NOMO-1 (cell line): ENCODE data around the gene PCBP3.

Experiments
- DNase-seq, 2 experiments: peaks; one replicate each; lab custom pipeline; 2025; ENCODE audit not compliant: unreplicated experiment in 2 of 2; lab: John Stamatoyannopoulos, UW

The PCBP3 gene

DNA sequence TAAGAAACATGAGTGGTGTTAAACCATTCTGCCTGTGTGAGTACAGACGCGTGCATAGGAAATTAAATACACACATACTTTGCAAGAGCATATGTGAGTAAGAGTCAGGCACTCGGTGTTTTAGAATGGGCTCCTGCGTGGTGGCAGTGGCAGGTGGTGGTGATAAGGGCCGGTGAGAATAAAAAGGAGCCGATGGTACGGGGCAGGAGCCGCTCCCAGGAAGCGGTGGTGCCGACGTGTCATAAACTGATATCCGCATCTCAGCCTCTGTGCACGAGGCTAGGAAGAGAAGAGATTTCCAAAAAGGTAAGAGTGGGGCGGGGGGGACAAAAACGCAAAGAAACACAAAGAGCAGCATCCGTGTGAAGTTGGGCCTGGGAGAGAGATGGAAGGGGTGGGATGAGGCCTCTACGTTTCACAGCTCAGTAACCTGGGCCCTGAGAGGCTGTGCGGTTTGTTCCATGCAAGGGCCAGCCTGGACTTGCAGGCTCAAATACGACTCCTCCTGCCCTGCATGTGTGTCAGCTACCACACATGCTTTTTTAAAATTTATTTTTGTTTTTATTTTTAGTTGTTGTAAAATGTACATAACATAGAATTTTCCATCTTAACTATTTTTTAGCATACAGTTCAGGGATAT, 210.3 kb downstream of the PCBP3 start:
- DNase-seq: no peak

DNA sequence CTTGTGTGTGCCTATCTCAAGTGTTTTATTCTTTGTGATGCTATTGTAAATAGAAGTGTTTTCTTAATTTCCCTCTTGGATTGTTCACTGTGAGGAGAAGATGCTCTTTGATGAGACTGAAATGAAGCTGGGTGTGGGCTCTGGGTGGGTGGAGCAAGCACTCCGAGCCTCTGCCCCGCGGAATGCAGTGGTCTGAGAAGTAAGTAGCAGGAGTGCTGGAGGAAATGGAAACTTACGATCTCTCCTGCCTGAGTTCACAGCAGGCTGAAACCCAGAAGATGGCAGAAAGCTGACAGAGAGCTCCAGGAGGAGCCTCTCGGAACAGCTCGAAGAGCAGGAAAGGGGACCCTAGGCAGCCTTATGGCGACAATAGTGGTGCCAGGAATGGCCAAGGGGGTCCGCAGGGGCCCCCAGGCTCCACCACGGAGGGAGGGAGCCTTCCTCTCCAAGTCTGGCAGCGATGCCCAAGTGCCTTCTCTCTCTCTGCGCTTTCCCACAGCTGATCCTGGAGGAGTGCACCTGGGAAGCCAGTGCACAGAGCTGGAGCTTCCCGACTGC, 211.2 kb downstream of the PCBP3 start:
- DNase-seq: no peak

DNA sequence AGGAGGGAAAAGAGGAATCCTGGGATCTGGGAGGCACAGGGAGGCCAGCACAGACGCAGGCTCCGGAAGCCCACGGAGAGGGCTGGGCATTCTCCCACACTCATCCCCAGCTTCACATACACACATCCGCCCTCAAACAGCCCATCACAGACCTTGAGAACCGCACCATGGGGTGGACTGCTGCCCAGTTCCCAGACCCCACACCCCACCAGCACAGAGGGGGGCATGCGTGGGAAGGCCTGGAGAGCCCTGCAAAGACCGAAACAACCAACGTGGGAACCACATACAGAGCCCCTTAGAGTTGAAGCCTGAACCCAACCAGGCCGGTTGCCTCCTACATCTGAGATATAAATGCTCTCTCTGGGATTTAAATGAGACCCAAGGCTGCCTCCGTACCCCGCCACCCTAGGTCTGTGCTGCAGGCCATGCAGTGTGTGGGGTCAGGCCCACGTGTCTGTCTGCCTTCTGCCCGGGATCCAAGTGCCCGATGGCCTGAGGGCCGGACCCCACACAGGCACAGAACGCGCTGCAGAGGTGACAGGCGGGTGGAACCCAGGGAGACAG, 211.8 kb downstream of the PCBP3 start:
- DNase-seq: no peak

DNA sequence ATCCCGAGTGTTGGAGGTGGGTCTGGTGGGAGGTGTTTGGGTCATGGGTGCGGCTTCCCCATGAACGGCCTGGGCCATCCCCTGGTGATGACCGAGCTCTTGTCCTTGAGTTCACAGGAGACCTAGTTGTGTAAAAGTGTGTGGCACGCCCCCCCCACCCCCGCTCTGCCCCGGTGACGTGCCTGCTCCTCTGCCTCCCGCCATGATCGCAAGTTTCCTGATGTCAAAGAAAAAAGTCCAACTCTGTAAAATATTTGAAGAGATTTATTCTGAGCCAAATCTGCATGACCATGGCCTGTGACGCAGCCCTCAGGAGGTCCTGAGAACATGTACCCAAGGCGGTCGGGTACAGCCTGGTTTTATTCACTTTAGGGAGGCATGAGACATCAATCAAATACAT, 212.9 kb downstream of the PCBP3 start:
- no peak for DNase-seq

DNA sequence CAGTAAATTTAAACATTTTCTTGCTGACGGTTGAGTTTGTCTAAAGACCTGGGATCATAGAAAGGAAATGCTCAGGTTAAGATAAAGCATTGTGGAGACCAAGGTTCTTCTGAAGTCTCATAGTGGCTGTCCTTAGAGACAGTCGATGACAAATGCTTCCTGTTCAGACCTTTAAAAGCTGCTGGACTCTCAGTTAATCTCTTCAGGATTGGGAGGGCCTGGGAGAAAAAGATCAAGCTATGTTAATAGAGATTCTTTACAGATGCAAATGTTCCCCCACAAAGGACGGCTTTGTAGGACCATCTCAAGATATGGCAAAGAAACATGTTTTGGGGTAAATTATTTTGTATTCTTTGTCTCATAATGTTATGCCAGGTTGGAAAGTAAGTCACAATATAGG, 213.4 kb downstream of the PCBP3 start:
- DNase-seq: no peak

DNA sequence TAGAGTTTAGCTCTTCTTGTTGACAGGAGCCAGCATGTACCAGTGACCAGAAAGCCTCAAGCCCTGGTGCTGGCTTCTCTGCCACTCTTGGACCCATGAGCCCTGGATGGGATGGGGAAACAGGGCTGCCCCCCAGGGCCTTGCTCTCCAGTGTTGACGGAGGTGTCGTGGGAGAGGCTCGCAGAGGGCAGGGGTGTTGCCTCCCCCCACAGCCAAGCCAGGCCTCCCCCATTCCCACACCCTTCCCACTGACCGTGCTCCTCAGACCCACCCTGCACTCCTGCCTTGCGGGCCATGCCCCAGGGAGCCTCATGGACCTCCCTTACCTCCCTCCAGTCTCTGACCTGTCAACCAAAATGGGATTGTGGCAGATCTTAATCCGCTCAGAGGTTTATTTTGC, 214.2 kb downstream of the PCBP3 start:
- no peak for DNase-seq

DNA sequence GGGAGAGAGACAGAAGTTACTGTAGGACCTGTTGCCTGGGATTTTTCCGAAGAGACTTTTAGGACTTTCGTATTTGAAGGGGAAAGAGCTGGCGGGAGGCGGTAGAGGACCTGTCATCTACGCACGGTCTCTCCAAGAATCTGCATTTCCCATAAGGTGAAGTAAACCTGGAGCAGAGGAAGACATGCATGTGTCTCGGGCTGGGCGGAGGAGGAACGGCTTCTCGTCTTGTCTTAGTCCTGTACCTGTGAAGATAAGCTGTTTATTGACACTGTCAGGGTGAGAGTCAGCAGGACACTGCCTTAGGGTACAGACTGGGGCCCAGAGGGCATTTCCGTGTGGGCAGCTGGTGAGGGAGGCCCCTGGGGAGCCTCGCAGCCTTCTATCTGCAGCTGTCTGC, 214.7 kb downstream of the PCBP3 start:
- DNase-seq: no peak

DNA sequence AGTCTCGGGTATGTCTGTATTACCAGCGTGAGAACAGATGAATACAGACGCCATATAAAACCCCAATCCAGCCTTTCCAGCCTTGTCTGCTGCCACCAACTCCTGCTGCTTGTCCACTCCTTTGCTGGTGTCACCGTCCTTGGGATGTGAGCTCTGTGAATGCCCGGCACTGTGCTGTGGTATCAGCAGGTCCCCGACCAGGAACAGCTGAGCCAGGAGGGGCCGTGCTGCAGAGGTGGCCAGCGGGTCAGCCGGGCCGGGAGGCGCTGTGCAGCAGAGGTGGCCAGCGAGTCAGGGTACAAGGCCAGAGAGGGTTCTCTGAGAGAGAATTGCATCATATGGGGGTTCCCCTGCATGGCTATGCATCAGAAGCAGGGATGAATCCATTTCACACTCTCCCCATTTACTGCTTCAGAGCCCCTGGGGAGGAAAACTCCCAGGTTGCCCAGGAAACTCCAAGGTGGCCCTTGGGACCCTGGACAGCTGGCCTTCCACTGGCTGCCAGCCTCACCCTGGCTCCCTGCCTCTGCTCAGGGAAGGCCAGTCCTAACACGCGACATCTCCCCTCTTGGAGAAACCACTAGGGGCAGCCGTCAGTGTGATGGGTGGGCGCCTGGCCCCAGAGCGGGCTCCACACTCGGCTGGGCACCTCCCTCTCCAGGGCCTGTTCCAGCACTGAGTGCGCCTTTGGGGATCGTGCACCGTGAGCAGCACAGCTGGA, 215.7 kb downstream of the PCBP3 start:
- no peak for DNase-seq

DNA sequence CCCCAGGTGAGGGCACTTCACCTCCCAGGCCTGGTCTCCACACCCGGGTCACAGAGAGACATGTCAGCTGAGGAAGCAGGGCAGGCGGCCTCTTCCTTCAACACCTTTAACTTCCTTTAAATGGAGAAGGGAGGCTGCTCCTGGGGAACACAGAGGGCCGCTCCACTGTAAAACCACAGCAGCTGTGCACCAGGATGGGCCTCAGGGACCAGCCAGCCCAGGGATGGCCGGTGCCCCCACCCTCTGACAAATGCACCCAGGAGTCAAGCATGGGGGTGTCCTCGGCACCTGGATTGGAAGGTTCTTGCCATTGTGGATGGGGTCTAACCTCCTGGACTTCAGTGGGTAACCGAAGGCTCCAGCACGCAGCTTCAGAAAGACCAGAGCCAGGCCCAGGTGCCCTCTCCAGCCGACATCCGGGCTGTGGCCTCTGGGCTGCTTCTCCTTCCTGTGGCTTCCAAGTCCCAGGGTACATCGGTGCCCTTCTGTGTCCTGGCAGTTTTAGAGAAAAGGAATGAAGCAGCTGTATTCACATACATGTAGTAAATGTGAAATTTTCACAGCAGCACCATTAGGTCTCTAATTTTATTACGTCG, 216.3 kb downstream of the PCBP3 start:
- DNase-seq: no peak

DNA sequence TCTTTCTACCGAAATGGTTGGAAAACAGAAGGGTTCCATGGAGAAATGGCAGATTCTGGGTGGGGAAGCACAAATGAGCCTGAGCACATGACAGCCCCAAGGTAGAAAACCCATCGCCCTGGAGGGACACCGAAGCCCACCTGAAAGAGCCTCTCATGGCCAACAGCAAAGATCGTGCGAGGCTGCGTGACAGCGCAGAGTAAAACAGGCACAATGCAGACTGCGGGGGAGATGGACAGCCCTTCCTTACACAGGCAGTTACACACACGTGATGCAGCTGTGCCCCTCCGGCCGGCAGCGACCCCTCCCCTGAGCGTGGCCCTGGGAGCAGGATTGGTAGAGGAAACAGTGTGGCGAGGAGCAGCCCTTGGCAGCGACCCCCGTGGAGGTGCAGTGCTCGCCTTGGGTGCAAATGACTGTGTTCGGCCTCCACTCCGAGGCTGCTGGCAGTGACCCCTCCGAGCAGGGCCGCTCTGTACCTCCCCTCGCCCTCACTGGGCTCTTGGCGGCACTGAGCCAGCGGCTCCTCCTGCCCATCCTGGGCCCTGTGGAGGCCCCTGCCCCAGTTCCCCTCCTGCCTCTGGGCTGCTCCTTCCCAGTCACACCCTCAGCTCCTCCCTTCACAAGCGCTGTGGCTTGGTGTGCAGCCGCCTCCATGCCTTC, 217.1 kb downstream of the PCBP3 start:
- no peak for DNase-seq

DNA sequence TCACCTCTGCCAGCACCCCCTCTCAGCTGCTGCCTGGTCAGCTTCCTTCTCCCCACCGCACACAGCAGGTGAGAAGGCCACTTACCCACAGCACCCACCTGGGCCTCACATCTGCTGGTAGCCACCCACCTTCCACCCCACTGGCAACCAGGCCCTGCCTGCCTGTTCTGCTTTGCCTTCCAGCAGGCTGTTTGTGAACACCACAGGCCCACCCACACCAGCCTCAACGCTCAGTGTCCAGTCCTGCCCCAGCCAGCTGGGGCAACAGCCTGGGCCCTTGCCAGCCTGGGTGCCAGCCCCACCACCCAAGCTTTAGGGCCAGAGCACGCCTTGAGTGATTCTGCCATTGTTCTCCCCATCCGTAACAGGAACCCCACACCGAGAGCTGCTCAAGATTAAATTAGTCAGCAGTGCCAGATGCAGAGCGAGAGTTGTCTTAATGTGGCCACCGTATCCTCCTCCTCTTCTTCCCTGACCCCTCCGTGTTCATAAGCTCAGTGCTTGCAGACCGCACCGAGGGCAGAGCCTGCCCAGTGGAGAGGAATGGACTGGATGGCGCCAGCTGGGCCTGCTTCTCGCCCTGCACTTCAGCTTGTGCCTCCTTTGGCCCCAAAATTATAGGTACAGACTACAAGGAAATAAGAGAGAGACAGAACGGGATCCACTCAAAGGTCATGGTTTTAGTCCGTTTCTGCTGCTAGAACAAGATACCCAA, 217.8 kb downstream of the PCBP3 start:
- DNase-seq: no peak

DNA sequence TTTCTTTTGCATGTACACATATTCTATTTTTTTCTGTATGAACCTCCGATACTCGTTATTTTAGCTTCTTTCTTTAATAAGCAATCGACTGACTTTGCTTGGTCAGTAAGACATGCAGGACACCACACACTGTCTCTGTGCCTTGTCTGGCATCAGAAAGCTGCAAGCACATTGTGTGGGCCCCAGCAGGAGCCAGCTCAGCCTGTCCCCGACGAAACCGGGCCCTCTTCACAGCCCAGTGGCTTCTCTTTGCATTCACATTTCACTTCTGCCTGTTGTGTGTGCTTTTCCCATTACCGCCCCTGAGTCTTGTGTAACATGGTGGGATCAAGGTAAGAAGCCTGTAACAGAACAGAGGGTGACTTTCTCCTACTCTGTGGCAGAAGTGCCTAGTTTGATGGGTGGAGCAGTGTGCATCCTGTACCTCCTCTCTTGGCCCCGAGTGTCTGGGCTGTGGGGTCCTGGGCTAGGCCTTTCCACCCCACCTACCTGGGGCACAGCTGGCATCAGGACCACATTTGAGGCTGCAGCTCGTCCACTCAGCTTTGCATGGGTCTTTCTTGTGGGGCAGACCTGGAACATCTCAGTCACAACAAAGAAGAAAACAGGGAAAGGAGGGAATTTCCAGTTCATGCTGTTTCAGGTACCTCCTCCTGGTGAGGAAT, 219.2 kb downstream of the PCBP3 start:
- no peak for DNase-seq

DNA sequence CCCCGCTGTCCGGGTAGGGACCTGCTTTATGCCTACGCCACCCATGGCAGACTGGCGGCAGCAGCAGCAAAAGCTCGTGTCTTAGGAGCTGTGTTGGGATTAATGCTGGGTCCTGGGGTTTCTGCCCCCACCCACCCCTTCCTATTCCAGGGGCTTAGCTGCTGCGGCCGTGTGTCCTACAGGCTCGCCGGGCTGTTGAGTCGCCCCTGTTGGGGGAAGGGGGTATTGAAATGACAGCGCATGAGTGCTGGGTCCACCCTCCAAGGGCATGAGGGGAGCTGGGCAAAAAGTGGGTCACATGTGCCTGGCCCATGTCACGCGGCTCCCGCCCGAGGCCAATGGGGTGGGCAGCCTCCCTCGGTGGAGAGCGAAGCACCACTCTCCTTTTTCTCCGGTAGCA, 219.7 kb downstream of the PCBP3 start:
- DNase-seq: no peak

DNA sequence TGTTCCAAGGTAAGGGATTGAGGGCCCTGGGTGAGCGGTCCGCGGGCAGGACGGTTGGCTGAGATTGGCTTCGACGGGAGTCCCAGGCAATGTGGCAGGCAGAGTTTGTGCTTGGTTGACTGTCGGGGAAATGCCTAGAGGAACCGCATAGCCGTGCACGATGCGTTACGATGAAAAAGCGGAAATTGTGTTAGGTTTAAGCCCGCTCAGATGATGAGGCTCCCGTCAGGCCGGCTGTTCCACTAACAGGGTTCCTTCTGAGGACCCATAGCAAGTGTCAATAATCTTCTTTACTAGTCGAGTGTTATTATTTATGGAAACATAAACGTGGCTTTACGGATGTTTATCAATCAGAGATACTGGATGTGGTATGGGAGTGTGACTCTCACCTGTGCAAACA, 220.2 kb downstream of the PCBP3 start:
- no peak for DNase-seq

DNA sequence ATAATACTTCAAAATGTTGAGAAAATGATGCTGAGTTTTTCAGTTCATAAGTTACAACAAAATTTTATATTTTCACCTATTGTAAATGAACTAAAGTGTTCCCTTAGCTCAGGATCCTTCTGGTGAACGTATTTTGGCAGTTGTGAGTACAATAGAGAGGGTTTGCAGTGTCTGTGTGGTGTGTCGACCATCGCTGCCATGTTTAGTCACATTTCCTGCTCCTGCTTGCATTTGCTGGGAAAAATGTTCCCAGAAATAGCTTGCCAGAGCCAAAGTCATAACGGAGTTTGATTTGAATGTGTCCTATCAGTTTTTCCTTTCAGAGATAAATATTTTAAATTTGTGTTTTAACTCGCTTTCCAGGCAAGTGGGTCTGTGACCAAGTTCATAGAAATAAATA, 220.9 kb downstream of the PCBP3 start:
- DNase-seq: no peak

DNA sequence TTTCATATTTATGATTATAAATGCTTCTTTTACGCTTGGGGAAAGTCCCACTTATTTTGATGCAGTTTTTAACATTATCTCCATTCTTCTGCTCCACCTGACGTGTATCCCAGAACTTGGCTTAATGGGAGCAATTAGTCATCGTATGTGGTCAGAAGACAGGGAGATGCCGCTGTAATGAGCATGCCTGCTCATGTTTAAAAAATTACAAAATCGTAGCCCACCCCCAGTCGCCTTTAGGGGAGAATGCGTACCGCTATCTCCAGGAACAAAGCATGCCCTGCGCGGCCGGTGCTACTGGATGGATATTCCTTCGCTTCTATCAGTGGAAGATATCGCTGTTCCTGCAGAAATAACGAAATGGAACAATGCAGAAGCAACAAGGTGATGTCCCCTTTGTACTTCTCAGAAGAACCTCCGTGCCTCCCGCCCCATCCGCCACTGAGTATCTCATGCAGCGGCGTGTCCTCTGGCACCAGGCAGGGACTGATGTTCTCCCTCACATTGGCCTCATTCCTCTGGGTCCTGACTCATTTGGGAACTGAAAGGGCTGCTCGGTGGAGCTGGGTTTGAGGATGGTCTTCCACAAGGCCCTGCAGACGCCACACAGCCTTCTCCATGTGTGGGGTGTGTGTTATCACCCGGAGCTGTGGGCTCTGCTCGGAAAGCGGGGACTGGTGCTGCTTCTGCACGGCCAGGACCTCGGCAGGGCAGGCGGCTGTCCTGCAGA, 221.7 kb downstream of the PCBP3 start:
- no peak for DNase-seq

DNA sequence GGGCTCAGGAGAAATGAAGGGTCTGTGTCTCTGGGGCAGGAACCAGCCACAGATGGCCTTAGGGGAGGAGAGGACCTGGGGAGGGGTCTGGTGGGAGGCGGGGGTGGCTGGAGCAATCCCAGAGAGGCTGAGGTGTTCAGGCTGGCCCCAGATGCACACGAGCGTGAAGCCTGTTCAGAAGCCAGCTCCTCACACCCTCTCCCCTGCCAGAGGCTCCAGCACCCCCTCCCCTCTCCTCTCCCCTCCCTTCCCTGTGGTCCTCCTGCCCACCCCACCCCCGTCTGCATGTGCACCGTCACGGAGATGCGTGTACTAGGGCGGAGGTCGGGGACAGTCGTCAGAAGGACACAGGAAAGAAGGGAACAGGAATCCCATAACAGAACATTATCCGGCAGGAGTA, 223.0 kb downstream of the PCBP3 start:
- no peak for DNase-seq

DNA sequence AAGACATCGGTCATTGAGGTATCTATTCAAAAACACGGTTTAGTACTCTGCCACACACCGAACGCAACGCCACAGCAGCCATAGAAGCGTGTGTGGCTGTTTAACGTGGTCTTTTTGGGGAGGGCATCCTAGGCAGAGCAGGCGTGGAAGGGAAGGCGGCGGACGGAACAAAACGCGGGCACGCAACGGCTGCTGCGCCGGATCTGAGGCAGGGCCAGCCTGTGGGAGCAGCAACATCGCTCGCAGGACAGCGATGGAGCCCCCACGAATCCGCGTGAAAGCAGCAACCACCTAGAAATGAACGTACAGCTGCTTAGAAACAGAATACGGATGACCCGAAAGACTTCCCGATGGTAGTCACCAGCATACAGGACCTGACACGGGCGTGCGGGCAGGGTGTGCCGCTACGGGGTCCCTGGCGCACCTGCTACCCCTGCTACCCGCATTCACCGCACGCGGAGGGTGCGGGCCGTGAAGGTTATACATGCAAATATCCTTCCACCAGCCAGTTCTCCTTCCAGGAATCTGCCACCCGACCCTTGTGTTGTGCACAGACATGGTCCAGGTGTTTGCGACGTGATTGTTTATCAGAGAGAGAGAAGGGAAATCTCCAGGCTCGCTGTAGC, 223.6 kb downstream of the PCBP3 start:
- no peak for DNase-seq

DNA sequence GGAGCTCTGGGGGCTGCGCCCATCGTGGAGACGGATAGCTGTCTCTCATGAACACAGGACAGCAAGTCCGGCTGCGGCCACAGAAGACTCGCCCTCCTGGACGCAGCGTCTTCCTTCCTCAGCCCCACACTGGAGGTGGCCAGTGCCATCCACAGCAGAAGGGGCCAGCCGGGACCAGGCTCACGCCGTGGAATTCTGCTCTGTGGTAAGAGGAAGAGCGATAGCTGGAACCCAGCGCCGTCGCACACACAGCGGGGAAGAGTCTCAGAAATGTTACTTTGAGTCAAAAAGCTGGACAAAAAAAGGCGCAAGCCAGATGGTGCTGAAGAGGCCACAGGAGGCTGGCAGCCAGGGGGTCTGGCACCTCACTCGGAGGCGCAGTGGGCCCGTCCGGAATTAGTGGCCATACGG, 224.2 kb downstream of the PCBP3 start:
- DNase-seq: no peak
